Fibroblast of villous mesenchyme (primary cell): ENCODE measurements around the gene ACOXL. TPM values are rescaled to one million over a fixed set of nuclear protein-coding genes. Genes with fewer than 3 reads are reported as not detected.

Experiments used
- DNase-seq: peaks from one replicate; pipeline ENCODE4 v3.0.0-alpha.2; 2010; ENCODE audit warnings: low read depth
- H3K4me3 ChIP-seq: 2 replicates; pipeline ENCODE4 v1.5.1; 2011; ENCODE audit warnings: low read depth, mild to moderate bottlenecking, low read length
- CTCF ChIP-seq: IDR thresholded peaks from 2 replicates; pipeline ENCODE4 v1.5.1; 2012; ENCODE audit warnings: low read depth, mild to moderate bottlenecking, low read length; ENCODE audit not compliant: insufficient read depth
- total RNA-seq: library from RNA; depleted of rRNA; stranded (reverse); fragments of >200 nt; gene quantifications from 2 replicates; pipeline ENCODE4 v1.2.3, GENCODE V29; 2012

Gene ACOXL
- total RNA-seq, 1 donor = not detected

GRCh38 chr2:111030260-111030891 lies 298.0 kb downstream of the ACOXL start:
- TF ChIP-seq CTCF = no peak
- no peak for DNase-seq
- no peak overlapping the region for H3K4me3 ChIP-seq

- no peak for TF ChIP-seq CTCF
- no peak overlapping the region for H3K4me3 ChIP-seq
- DNase-seq = no peak
Observed at GRCh38 chr2:111030945-111031344, 298.6 kb downstream of the ACOXL start.

- no peak for TF ChIP-seq CTCF
- no peak overlapping the region for H3K4me3 ChIP-seq
- DNase-seq = no peak
Observed at GRCh38 chr2:111031546-111032478, 299.4 kb downstream of the ACOXL start.

GRCh38 chr2:111032721-111033429 lies 300.5 kb downstream of the ACOXL start:
- no peak for TF ChIP-seq CTCF
- no peak overlapping the region for H3K4me3 ChIP-seq
- no peak for DNase-seq

GRCh38 chr2:111034146-111034545 lies 301.8 kb downstream of the ACOXL start:
- DNase-seq = no peak
- H3K4me3 ChIP-seq = no peak overlapping the region
- no peak for TF ChIP-seq CTCF

GRCh38 chr2:111034606-111035005 lies 302.2 kb downstream of the ACOXL start:
- TF ChIP-seq CTCF = no peak
- no peak for DNase-seq
- no peak overlapping the region for H3K4me3 ChIP-seq
